GM12875 (cell line): Measurements from ENCODE around the gene SEMA4D.
"Not testable (repeated sequence)": the region's sequence is repeated elsewhere in the genome, so short reads cannot be mapped to it uniquely, and the experiment has no call there.

ENCODE experiments used
- H3K4me3 ChIP-seq: one replicate; pipeline ENCODE4 v1.5.1; 2011; ENCODE audit warnings: low read depth, low read length, control low read depth
- TF ChIP-seq, protein P1 (sequence below): IDR thresholded peaks from 2 replicates; pipeline ENCODE4 v1.5.1; 2011; ENCODE audit warnings: low read depth, mild to moderate bottlenecking, control low read depth, inconsistent platforms, low read length, moderate library complexity, borderline replicate concordance; ENCODE audit not compliant: insufficient read depth

Gene SEMA4D

DNA sequence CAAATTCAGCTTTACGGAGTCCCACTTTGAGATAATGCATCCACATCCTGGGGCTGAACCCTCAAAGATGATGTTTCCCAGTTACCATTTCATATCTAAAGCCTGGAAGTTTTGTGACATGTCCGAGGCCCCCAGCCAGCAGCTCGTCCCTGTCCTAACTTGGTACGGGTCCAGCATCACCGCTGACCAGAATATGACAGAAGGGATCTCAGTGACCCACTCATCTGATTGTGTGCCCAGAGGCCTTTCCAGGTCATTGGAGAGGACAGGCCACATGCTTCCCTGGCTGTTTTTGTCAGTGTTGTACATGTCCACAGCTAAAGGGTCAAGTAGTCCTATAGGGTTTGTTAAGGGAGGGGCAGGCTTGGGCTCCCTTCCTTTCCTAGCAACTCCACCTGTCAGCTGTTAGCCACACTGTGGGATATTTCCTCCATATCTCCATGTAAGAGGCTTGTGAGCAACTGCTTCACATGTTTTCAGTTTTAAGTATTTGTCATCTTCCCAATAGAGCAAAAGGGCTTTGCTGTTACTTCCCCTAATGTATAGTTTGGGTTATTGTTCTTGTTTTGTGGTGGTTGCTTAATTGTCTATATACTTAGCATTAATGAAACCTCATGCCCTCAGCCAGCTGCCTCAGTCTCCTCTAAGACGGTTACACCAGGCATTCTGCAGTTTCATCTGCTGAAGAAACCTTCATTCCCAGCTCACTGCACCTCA, 146.2 kb downstream of the SEMA4D start:
- TF ChIP-seq, protein P1, sequence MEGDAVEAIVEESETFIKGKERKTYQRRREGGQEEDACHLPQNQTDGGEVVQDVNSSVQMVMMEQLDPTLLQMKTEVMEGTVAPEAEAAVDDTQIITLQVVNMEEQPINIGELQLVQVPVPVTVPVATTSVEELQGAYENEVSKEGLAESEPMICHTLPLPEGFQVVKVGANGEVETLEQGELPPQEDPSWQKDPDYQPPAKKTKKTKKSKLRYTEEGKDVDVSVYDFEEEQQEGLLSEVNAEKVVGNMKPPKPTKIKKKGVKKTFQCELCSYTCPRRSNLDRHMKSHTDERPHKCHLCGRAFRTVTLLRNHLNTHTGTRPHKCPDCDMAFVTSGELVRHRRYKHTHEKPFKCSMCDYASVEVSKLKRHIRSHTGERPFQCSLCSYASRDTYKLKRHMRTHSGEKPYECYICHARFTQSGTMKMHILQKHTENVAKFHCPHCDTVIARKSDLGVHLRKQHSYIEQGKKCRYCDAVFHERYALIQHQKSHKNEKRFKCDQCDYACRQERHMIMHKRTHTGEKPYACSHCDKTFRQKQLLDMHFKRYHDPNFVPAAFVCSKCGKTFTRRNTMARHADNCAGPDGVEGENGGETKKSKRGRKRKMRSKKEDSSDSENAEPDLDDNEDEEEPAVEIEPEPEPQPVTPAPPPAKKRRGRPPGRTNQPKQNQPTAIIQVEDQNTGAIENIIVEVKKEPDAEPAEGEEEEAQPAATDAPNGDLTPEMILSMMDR, result no peak
- no peak overlapping the region for H3K4me3 ChIP-seq

- TF ChIP-seq, protein P1, result no peak
- no peak overlapping the region for H3K4me3 ChIP-seq
Observed at GRCh38 chr9:89350988-89351557, 146.8 kb downstream of the SEMA4D start.

DNA sequence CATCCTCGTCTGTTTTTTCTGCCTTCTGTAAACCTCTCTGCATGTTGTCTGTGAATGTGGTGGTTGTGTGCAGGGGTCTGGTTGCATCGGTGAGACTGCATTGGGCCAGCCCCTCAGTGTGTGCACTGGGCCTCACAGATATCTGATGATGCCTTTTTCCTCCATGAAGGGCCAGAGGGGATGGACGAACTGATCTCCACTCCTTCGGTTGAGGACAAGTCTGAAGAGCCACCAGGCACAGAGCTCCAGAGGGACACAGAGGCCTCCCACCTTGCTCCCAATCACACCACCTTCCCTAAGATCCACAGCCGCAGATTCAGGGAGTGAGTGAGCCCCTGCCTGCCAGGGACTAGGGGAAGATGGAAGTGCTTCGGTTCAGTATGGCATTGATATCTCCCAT, 148.3 kb downstream of the SEMA4D start:
- TF ChIP-seq, protein P1, result no peak

GRCh38 chr9:89347651-89348050, 150.3 kb downstream of the SEMA4D start:
- H3K4me3 ChIP-seq, result no peak overlapping the region
- TF ChIP-seq, protein P1, result no peak

More for the DNA sequence above, 148.3 kb downstream of the SEMA4D start:
- no peak overlapping the region for H3K4me3 ChIP-seq

GRCh38 chr9:89346696-89347095, 151.2 kb downstream of the SEMA4D start:
- TF ChIP-seq, protein P1, result no peak
- no peak overlapping the region for H3K4me3 ChIP-seq

DNA sequence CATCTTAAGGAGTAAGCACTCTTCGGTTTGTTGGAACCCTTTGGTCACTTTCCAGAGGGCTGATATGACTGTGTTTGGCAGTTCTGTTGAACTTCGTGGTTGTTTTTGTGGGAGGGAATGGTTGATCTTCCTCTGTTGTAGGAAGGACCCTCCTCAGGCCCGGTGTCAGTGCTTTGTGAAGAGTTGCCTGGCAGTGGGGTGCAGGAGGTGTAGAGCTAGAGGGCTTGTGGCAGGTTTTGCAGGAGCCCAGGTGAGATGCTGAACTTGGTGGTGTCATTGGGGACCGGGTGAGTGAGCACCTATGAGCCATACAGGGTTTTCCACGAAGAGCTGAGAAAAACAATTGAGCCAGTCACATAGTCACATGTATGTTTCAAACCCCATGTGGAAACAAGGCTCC, 152.4 kb downstream of the SEMA4D start:
- no peak overlapping the region for H3K4me3 ChIP-seq

GRCh38 chr9:89343812-89344211, 154.1 kb downstream of the SEMA4D start:
- H3K4me3 ChIP-seq, result not testable (repeated sequence)

More for the DNA sequence above, 152.4 kb downstream of the SEMA4D start:
- TF ChIP-seq, protein P1, result no peak
